ENCODE data around the gene UPP2. TPM values are rescaled to one million over a fixed set of nuclear protein-coding genes. Genes with fewer than 3 reads are reported as not detected.

UPP2 gene
- total RNA-seq, 1 donor from 2014 or later = not detected

- Histone ChIP-seq H3K4me1 (ENCODE audit: insufficient read depth, low read length) (no peaks in the 10 kb centered on the region), H3K27ac (ENCODE audit: low read depth, low read length) (no peak overlapping the region), H3K4me2 (ENCODE audit: low read length) (no peak overlapping the region), H3K9me3 (ENCODE audit: insufficient read depth, low read depth, low read length) (no peaks in the 10 kb centered on the region), H2AFZ (ENCODE audit: low read depth, low read length) (no peak overlapping the region), H3K4me3 (ENCODE audit: insufficient read depth, low read depth, low read length) (no peak overlapping the region), H4K20me1 (ENCODE audit: insufficient read depth, low read length) (no peaks in the 10 kb centered on the region), H3K79me2 (ENCODE audit: insufficient read depth, low read length) (no peaks in the 10 kb centered on the region), H3K27me3 (ENCODE audit: insufficient read depth, low read length) (no peaks in the 10 kb centered on the region), H3K36me3 (ENCODE audit: insufficient read depth, low read length) (no peaks in the 10 kb centered on the region), H3K9ac (ENCODE audit: low read length) (no peak overlapping the region)
- Mint-ChIP-seq H3K4me1 (ENCODE audit: low read depth, unreplicated experiment) (no peaks in the 10 kb centered on the region), H3K27ac (ENCODE audit: unreplicated experiment) (no peak overlapping the region), H3K9me3 (ENCODE audit: unreplicated experiment) (no peaks in the 10 kb centered on the region), H3K4me3 (ENCODE audit: unreplicated experiment) (no peak overlapping the region), H3K27me3 (ENCODE audit: low read depth, unreplicated experiment) (no peaks in the 10 kb centered on the region), H3K36me3 (ENCODE audit: low read depth, unreplicated experiment) (no peaks in the 10 kb centered on the region)
- TF ChIP-seq EZH2 (IDR thresholded peaks at IDR 0.05; ENCODE audit: insufficient read depth, low read length) (no peak), CTCF (IDR thresholded peaks at IDR 0.05; ENCODE audit: insufficient read depth, low read depth, low read length) (no peak)
- FAIRE-seq (no peak), DNase-seq (ENCODE audit: low read depth) (no peak)
Measured at GRCh38 chr2:158116936-158117335, 15.3 kb downstream of the UPP2 start.

- DNase-seq (ENCODE audit: low read depth) = no peak
- H3K4me3 ChIP-seq (ENCODE audit: insufficient read depth, low read depth, low read length) = no peak overlapping the region
- no peaks in the 10 kb centered on the region for H3K9me3 ChIP-seq (ENCODE audit: insufficient read depth, low read depth, low read length)
- H3K27ac ChIP-seq (ENCODE audit: low read depth, low read length) = no peak overlapping the region
- TF ChIP-seq EZH2 (IDR thresholded peaks at IDR 0.05; ENCODE audit: insufficient read depth, low read length) (no peak), CTCF (IDR thresholded peaks at IDR 0.05; ENCODE audit: insufficient read depth, low read depth, low read length) (no peak)
- peaks cover 8% of the 10 kb centered on the region for H3K27me3 Mint-ChIP-seq (ENCODE audit: low read depth, unreplicated experiment)
- no peaks in the 10 kb centered on the region for H3K36me3 ChIP-seq (ENCODE audit: insufficient read depth, low read length)
- H4K20me1 ChIP-seq (ENCODE audit: insufficient read depth, low read length) = no peaks in the 10 kb centered on the region
- H3K79me2 ChIP-seq (ENCODE audit: insufficient read depth, low read length) = no peaks in the 10 kb centered on the region
- H3K36me3 Mint-ChIP-seq (ENCODE audit: low read depth, unreplicated experiment) = no peaks in the 10 kb centered on the region
- FAIRE-seq = no peak
- no peak overlapping the region for H3K4me3 Mint-ChIP-seq (ENCODE audit: unreplicated experiment)
- H3K9ac ChIP-seq (ENCODE audit: low read length) = no peak overlapping the region
- no peak overlapping the region for H2AFZ ChIP-seq (ENCODE audit: low read depth, low read length)
- H3K27ac Mint-ChIP-seq (ENCODE audit: unreplicated experiment) = no peak overlapping the region
- no peaks in the 10 kb centered on the region for H3K27me3 ChIP-seq (ENCODE audit: insufficient read depth, low read length)
- no peaks in the 10 kb centered on the region for H3K4me1 Mint-ChIP-seq (ENCODE audit: low read depth, unreplicated experiment)
- no peak overlapping the region for H3K4me2 ChIP-seq (ENCODE audit: low read length)
- H3K4me1 ChIP-seq (ENCODE audit: insufficient read depth, low read length) = no peaks in the 10 kb centered on the region
- no peaks in the 10 kb centered on the region for H3K9me3 Mint-ChIP-seq (ENCODE audit: unreplicated experiment)
Measured at GRCh38 chr2:158120102-158120501, 18.4 kb downstream of the UPP2 start.

GRCh38 chr2:158120664-158121641 lies 19.3 kb downstream of the UPP2 start:
- DNase-seq (ENCODE audit: low read depth) (no peak), FAIRE-seq (no peak)
- H3K4me2 ChIP-seq (ENCODE audit: low read length) = no peak overlapping the region
- H3K27me3 Mint-ChIP-seq (ENCODE audit: low read depth, unreplicated experiment) = peaks cover 8% of the 10 kb centered on the region
- no peaks in the 10 kb centered on the region for H3K27me3 ChIP-seq (ENCODE audit: insufficient read depth, low read length)
- no peaks in the 10 kb centered on the region for H3K4me1 Mint-ChIP-seq (ENCODE audit: low read depth, unreplicated experiment)
- H3K4me3 Mint-ChIP-seq (ENCODE audit: unreplicated experiment) = no peak overlapping the region
- H3K27ac Mint-ChIP-seq (ENCODE audit: unreplicated experiment) = no peak overlapping the region
- H3K36me3 ChIP-seq (ENCODE audit: insufficient read depth, low read length) = no peaks in the 10 kb centered on the region
- H3K36me3 Mint-ChIP-seq (ENCODE audit: low read depth, unreplicated experiment) = no peaks in the 10 kb centered on the region
- no peak overlapping the region for H3K9ac ChIP-seq (ENCODE audit: low read length)
- no peaks in the 10 kb centered on the region for H3K9me3 ChIP-seq (ENCODE audit: insufficient read depth, low read depth, low read length)
- H2AFZ ChIP-seq (ENCODE audit: low read depth, low read length) = no peak overlapping the region
- H3K4me1 ChIP-seq (ENCODE audit: insufficient read depth, low read length) = no peaks in the 10 kb centered on the region
- no peaks in the 10 kb centered on the region for H4K20me1 ChIP-seq (ENCODE audit: insufficient read depth, low read length)
- no peaks in the 10 kb centered on the region for H3K79me2 ChIP-seq (ENCODE audit: insufficient read depth, low read length)
- H3K27ac ChIP-seq (ENCODE audit: low read depth, low read length) = no peak overlapping the region
- no peak overlapping the region for H3K4me3 ChIP-seq (ENCODE audit: insufficient read depth, low read depth, low read length)
- H3K9me3 Mint-ChIP-seq (ENCODE audit: unreplicated experiment) = no peaks in the 10 kb centered on the region
- no peak for TF ChIP-seq EZH2 (IDR thresholded peaks at IDR 0.05; ENCODE audit: insufficient read depth, low read length)
- TF ChIP-seq CTCF (IDR thresholded peaks at IDR 0.05; ENCODE audit: insufficient read depth, low read depth, low read length) = no peak
